ENCODE results near the gene CABLES2.

Gene CABLES2

DNA sequence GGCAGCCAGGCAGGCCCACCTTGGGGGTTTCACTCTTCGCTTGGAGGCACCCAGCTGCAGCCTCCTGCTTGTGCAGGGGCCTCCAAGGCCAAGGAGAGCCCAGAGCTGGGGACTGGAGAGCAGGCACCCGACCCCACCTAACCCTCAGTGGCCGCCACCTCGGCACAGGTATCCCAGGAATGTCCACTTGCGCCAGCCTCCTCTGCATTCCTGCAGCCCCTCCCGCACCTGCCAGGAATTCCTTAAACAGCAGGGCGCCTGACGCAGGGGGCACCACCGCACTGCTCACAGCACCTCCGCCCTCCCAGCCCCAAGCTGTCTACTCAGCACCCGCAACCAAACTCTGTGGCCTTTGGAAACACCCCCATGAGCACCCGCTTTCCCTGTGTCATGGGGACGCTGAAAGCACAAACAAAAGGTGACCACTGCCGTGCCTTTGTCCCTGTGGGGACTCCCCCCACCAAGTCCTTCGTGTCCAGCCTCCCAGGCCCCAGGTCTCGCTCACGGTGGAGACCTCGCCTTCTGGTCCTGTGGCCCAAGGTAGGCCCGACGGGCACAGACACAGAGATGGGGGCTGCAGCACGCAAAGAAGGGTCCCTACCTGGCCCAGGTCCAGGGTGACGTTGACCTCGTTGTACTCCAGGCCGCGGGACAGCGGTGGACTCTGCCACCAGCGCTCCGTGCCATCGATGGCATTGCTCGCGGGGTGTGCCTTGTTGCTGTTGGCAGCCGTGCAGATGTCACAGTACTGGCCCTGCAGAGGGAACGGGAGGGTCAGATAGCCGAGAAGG lies 45.1 kb downstream of the CABLES2 start:
- peak; percentile 75 for DNase-seq (ENCODE audit: low spot score)
- no peak for FAIRE-seq

DNA sequence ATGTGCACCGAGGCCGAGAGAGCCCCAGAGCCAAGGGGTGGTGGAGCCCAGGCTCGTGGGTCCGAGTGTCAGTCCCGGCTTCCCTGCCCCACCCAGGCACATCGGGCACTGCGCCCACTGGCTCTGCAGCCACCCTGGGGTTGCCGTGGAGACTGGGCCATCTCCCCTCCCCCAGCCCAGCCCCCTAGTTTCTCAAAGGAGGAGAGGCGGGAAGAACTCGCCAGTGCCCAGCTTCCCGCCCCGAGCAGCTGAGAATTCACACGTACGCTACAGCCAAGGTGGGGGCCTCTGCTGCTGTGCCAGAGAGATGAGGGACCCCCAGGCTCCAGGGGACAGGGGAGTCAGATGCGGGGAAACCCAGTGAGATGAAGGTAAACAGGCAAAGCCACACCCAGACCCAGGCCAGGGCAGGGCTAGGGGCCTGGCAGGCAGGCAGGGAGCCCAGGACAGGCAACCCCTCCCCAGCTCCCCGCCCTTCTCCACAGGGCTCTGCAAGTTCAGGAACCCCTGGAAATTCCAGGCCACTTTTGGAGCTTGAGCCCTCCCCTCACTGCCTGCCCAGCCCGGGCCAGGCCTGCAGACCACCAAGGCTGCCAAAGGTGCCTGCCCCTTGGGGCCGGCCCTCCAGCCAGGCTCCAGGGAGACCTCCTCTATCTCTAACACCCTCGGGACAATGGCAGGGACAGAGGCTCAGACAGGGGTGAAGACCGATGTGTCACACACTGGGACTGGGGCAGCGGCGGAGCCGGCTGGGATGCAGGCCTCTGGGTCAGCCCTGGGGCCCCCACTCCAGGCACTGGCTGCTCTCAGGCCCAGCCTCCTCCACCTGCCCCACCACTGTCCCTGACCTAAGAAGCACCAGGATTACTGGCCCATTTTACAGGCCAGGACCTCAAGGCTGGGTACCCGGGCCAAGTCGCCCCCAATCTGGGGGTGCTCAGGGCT lies 46.0 kb downstream of the CABLES2 start:
- FAIRE-seq (no peak), DNase-seq (ENCODE audit: low spot score) (no peak)

DNA sequence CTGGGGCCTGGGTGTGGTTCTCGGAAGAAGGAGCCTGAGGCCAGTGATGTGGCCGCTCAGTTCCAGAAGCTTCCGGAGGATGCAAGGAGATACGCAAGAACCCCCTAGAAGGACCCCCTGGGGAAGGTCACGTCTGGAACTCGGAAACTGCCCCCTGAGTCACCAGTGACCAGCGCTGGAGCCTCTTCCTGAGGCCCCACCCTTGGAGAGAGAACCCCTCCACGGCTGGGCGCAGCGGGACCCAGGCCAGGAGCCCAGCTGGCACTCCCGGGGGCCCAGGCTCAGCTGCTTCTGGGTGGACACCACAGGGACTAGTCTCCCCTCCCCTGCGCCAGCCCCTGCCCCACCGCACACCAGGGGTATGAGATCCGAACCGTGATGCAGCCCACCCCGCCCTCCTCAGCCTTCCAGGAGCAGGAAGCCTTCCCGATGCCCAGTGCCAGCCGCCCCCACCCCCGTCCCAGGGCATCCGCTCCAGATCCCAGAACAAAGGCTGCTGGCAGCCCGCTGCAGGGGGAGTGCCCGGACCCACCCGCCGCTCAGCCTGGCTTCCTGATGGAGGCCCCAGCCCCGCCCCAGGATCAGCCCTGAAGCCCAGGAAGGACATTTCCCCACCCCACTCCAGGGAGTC lies 47.5 kb downstream of the CABLES2 start:
- FAIRE-seq (peak; percentile 13), DNase-seq (ENCODE audit: low spot score) (no peak)

DNA sequence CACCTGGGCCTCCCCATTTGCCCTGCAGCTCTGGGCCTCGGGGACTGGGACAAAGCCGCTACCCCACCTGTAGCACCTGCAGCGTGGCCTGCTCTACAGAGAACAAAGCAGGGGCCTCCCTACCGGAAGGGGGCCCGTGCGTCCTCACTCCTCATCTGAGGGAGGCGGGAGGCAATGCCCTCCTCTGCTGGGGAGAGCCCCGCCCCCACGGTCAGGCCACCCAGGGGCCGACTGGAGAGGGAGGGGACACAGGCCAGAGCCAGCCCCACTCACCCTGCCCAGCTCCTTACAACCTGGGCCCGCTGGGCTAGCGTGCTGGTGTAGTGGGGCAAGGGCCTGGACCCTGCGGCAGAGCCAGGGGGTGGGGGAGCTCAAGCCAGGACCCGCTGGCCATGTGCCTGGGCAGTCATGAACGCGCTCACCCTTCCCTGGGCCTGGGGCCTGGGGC lies 48.0 kb downstream of the CABLES2 start:
- FAIRE-seq (no peak), DNase-seq (ENCODE audit: low spot score) (no peak)

DNA sequence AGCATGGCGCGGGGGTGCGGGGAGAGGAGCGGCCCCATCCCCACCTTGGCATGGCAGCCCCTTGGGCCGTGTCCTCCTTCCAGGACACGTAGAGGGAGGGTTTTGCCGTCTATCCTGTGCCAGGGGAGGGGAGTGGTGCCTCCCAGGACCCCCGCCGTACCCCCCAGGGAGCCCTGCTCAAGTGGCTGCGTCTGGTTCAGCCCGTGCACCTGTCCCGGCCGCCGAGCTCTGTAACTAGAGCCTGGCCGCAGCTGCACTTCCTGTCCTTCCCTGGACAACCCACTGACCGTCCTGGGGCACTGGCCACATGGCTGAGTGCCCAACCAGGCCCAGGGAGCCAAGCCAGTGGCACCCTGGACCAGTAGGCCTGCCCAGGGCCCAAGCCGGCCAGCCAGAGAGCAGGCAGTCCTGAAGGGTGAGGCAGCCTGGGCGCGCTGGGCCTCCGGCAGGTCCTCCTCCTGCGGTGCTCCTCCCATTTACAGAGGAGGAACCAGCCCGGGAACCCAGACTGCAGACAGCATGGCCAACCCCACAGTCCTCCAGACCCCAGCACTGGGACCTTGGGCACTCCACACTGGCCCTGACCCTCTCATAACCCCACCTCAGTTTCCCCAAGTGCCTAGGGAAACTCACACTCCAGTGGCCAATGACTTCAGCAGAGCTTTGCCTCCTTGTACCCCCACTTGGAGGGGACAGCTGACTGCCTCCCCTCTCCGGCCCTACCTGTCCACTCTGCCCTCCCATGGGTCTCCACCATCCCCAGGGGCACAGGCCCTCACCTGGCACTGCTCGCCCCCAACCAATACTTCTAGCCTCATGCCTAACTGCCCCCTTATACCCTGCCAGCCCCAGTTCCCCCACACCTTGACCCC lies 48.7 kb downstream of the CABLES2 start:
- DNase-seq (ENCODE audit: low spot score) = no peak
- FAIRE-seq = peak; percentile 72

DNA sequence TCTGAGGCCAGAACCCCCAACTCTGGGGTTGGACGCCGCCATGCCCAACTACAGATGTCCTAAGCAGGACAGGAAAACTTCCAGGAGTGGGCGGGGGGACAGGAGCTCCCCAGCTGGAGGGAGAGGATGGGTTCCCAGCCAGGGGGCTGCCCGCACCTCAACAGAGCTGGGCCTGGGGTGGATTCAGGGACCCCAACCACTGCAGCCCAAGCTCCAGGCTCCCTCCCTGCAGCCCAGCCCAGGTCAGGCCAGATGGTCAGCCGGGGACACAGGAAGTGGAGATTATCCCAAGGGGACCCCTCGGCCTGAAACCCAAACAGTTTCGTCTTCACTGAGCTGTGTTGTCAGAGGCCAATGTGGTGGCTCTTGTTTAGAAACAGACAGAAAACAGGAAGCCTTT lies 49.4 kb downstream of the CABLES2 start:
- FAIRE-seq (peak; percentile 13), DNase-seq (ENCODE audit: low spot score) (no peak)

DNA sequence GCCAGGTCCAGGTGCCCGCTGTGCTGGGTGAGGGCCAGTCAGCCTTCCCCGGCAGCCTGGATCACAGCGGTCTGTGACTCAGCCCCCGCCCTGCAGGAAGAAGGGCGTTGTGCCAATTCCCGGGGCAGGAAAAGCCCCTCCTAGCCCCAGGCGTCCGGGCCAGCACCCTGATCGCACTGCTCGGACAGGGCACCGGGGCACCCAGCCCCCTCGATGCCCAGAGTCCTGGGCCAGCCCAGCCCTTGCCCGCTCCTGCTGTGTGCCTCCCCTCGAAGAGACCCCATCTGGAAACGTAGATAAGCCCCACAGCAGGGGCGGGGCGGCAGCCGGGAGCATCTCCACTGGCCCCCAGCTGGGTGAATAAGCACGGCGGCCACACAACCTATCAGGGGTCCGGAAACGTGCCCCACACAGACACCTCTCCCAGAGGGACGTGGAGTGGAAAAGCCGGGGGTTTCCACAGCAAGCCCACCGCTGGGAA lies 49.9 kb downstream of the CABLES2 start:
- peak; percentile 98 for FAIRE-seq
- peak; percentile 92 for DNase-seq (ENCODE audit: low spot score)

DNA sequence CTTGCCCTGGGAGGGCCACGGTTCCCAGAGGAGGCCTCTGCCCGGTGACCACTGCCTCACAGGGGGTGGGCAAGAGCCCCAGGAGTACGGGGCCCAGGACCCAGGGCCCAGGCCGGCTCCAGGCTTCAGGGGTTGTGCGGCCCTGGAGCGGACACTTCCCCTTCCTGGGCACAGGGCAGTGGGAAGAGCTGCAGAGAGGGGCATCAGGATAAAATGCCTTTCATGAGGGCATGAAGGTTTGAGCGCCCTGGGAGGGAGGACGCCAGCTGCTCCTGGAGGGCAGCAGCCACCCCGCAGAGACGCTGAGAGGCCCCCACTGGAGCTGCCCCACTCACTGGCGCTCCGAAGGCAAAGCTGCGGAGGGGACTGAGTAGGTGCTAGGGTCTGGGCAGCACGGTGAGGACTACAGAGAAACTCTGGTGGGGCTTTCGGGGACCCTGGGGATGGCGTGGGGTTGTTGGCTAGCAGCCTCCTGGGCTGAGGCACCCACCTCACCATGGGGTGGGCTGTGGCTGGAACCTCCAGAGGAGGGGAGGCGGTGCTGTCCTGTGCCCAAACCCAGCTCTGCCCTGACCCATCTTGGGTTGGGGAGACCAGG lies 50.4 kb downstream of the CABLES2 start:
- FAIRE-seq (no peak), DNase-seq (ENCODE audit: low spot score) (no peak)

DNA sequence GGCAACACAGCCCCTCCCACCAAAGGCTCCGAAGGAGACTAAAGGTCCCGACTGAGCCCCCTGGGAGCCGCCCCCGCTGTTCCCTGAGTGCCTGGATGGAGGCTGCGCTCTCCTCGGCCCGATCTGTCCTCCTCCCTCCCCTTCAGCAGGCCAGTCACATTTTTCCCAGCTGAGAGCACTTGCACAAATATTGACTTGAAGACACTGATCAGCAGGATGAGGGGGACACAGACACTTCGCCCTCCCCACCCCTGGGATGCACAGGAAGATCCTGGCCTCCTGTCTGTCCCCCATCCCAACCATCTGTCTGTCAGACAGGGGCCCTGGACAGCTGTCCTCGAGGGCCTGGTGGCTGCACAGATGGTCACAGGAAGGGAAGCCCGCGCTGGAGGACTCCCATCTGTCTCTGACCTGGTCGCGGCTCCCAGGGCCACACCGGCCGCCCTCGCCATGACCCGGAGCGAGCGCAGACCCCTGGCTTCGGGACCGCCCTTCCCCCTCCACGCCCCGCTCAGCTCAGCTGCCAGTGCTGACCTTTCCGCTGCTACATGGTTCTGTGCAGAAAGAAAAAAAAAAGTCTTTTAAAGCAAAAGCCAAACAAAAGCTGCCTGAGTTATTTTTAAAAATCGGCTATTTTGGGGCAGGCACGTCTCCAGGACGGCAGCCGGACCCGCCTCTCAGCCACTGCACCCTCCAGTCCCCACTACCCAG lies 51.1 kb downstream of the CABLES2 start:
- FAIRE-seq (peak; percentile 74), DNase-seq (ENCODE audit: low spot score) (no peak)

DNA sequence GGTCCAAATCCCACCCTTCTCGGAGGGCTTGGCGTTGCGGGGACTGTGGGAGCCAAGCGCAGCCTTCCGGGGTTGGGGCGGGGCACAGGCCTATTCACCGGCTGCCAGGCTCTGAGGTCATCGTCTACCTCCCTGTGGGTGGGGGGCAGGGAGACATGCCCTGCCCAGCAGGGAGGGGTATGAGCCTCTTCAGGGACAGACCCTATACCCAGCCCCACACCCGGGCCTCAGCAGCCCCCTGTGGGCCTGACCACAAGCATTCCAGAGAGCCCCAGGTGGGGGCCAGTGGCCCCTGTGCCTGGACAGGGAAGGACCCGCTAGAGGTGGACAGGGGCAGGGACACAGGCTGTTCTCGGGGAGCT lies 51.6 kb downstream of the CABLES2 start:
- FAIRE-seq (peak; percentile 94), DNase-seq (ENCODE audit: low spot score) (peak; percentile 81)

DNA sequence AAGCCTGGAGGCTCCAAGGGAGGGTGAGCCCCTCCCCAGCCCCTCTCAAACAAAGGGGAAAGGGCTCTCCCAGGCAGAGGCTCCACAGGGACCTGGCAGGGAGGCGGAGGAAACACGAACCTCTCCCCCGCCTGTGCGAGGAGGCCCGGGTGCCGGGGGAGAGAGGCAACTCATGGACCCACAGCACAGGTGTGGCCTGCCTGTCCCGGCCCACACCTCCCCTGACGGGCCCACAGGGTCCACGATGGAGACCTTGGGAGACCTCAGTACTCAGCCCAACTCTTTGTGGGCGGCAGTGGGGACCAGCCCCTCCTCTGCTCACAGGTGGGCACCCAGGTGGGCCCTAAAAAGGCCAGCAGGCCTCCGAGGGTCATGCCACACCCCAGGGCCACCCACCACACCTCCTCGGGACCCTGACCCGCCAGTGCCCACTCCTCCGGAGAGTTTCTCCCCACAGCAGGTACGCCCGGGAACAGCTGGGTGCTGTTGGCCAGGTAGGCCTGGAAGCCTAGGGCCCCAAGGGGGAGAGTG lies 52.2 kb downstream of the CABLES2 start:
- FAIRE-seq = no peak
- DNase-seq (ENCODE audit: low spot score) = no peak

DNA sequence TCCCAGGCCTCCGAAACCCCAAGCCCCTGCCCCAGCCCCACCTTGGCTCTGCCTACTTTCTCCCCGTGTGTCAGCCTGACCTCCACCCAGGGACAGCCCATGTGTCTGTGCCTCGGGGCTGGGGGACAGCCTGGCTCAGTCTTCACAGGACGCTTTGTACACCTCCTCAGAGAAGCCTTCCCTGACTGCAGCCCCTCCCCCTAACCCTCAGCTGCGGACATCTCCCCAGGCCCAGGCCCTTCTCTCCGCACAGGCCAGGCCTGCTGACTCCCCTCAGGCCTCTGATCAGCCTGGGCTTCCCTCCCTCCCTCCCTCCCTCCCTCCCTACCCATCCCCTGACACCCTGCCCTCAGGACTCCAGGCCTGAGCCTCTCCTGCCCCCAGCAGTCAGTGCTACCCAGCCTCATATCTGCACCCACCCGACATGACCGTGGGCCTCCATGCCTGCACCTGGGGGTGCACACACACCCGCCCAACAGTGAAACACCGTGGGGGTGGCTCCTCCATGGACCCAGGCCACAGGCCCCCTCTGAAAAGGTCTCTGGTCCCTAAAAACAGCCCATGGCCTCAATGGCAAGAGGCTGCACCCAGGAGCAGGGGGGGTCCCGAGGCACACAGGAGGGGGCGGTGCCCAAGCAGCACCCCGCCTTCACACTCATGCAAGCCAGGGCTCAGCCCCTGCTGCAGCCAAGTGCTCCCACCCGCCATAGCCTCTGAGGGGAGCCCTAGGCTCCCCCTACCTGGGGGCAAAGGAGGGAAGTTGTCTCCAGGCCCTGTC lies 52.9 kb downstream of the CABLES2 start:
- DNase-seq (ENCODE audit: low spot score) (no peak), FAIRE-seq (no peak)

DNA sequence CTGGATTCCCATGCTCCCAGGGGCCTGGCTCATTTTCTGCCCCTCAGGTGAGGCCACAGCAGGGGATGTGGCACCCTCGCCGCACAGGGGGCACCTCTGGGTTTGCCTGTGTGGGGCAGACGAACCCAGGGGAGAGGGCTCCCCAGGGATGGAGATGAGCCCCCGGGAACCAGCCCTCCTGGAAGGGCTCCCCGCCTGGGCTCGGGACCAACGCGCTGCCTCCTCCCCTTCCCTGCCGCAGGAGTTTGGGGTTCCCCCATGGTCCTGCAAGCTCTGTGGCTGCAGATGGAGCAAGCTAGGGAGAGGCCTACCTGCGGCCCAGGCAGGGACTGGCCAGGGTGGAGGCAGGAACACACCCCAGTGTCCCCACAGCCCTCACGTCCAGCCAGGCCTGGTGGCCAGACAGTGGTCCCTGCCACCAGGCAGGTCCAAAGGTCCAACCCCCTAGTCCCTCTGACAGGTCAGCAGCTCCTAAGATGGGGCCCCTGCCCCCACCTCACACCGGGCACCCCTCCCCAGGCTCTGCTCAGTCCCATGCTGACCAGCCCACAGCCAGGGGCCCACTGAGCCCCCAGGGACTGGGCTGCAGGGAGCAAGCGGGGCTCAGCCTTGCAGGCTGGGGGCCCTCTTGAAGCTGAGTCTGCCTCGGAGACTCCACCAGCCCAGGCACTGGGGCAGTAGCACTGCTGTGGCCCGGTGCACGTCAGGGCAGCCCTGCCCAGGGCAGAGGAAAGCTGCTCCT lies 53.6 kb downstream of the CABLES2 start:
- DNase-seq (ENCODE audit: low spot score) (no peak), FAIRE-seq (no peak)

DNA sequence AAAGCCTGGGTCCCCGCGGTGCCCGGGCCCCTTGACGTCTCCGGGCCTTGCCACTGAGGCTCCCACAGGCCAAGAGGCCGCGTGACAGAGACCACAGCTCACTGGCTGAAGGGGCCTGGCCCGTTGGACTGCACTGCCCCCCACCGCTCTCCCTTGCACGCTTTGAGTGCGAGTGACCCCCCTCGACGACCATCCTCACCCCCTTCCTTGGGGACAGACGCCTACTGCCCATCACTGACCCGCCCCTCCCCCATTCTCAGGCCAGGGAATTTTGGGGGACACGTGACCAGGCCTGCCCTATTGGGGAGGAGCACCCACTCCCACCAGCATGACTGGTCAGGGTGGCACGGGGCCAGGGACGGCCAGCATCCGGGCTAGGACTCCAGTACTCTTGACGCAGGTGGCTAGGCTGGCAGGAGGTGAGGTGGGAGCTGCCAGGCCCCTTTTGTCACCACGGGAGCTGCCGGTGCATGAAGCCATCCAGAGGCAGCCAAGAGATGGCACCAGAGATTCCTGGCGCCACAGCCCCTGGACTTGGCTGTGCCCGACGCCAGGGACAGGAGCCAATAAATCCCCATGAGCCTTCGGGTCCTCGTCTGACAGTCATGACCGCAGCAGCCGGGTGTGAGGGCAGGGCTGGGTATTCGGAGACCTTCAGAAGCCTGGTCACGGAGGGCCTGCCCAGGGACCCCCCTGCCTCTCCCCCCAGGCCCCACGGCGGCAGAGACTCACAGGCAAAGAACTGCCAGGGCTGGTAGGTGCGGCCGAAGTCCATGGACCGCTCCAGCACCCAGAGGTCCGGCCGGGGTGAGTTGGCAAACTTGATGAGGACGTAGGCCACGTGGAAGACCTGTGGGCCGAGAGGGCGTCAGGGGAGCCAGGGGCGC lies 54.4 kb downstream of the CABLES2 start:
- DNase-seq (ENCODE audit: low spot score) = no peak
- FAIRE-seq = no peak

DNA sequence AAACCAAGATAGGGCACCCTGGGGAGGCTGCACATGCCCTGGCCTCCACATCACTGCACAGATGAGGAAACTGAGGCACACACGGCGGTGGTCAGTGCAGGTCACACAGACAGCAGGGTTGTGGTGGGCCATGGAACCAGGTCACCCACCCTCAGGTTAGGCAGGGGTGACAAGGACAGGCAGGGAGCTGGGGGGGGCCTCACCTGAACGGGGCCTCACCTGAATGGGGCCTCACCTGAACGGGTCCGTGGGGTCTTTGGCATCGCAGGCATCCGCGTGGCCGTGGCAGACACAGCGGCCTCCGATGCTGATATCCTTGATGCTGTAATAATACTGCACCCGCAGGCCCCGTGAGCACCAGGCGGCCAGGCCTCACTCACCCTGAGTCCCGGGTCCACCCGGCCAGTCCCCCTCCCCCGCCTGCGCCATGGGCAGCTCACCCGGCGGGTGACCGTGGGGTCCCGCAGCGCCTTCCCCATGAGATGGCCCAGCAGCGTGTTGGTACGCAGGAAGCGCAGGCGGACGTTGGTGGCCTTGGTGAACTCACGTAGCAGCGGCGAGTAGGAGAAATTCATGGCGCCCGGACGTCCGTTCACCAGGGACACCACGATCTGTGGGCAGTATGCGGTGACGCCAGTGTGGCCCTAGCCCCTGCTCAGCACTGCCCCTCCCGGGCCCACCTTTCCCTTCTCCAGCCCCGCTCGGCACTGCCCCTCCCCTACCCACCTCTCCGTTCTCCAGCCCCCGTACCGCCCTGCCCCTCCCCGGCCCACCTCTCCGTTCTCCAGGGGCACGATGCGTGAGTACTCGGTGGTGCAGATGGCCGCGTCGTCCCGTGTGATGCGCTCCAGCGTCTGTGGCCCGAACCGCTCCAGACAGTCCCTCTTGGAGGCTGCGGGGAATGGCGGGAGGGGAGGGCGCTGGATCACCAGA lies 55.4 kb downstream of the CABLES2 start:
- FAIRE-seq = peak; percentile 85
- no peak for DNase-seq (ENCODE audit: low spot score)
